Measurements from ENCODE around the gene B4GALT6.

B4GALT6 gene

DNA sequence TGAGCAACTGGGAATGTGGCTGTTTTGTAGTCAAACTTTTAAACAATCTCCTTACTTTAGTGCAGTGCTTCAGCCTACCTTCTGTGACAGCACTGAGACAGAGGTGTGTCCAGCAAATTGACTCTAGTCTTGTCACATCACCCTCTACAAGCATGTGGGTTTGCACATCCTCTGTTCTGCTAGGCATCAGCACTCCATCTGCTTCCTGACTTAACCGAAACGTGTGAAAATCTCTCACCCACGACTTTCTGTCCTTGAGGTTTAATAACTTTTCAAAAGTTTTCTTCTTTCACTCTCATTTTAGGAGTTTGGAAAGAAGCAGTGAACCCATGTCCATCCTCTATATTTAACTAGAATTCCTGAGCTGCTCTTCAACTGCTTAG is 50.1 kb downstream of the B4GALT6 start:
- Mint-ChIP-seq H3K36me3 (no peaks in the 10 kb centered on the region), H3K4me1 (peaks cover 13% of the 10 kb centered on the region), H3K27me3 (peaks cover 28% of the 10 kb centered on the region), H3K9me3 (peaks cover 3% of the 10 kb centered on the region), H3K27ac (no peak overlapping the region), H3K4me3 (no peak overlapping the region)
- no peak for ATAC-seq

DNA sequence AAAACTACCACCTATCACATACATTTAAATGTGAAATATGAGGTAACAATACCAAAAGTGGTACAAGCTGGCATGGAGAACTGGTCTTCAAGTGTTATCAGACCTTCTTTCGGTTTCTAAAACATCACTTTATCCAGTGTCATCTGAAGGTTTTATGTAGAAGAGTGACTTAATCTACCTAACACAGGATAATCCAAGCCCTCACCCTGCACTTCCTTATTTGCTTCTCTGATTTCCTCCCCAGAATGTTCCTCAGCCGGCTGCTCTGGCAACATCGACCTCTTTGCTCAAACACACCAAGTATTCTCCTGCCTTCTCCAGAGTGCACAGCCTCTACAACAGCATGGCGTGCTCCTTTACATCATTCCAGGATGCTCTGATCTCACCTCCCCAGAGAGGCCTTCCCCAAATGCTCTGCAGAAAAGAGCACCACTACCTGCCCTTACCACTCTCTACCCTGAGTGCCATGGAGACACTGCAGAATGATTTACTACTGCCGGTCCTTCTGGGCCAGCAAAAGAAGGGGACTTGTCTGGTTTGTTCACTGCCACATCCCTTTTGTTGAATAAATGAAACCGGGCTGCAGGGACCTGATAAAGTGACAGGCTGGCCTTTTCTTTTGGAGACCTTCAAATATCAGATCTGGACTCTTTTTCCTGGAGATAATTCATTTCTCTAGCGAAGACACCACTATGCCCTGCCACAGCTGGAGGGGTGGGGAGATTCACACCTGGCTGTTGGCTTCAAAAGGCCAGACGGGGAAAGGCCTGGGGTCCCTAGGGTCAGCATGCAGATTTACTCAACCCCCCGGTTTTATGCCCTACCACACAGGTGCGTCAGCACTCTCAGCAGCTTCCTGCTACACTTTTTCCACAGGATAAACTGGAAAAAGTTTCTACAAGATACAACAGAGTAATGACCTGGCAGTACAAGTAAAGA is 50.7 kb downstream of the B4GALT6 start:
- no peaks in the 10 kb centered on the region for H3K36me3 Mint-ChIP-seq
- H3K27ac Mint-ChIP-seq = no peak overlapping the region
- H3K9me3 Mint-ChIP-seq = peaks cover 3% of the 10 kb centered on the region
- peaks cover 13% of the 10 kb centered on the region for H3K4me1 Mint-ChIP-seq
- peak; percentile 27 for ATAC-seq
- H3K4me3 Mint-ChIP-seq = no peak overlapping the region
- H3K27me3 Mint-ChIP-seq = peaks cover 28% of the 10 kb centered on the region

DNA sequence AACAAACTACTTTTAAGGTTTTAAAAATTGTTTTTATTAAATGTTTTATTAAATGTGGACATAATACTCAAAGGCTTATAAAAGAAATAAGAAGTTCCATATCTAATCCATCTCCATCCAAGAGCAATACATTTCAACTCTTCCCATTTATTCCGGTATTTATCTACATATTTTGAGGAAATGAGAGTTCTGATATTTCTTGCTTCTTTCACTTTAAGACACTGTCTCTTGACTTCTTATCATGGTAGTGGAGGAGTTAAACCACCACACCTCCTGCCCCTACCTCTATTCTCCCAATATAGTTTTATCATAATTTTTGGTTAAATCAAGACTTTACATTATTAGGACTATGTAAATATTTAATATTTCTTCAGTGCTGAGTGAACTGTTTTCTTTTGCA is 52.0 kb downstream of the B4GALT6 start:
- ATAC-seq = no peak
- Mint-ChIP-seq H3K9me3 (peaks cover 3% of the 10 kb centered on the region), H3K4me3 (no peak overlapping the region), H3K36me3 (no peaks in the 10 kb centered on the region), H3K27me3 (peaks cover 28% of the 10 kb centered on the region), H3K4me1 (peaks cover 13% of the 10 kb centered on the region), H3K27ac (no peak overlapping the region)

DNA sequence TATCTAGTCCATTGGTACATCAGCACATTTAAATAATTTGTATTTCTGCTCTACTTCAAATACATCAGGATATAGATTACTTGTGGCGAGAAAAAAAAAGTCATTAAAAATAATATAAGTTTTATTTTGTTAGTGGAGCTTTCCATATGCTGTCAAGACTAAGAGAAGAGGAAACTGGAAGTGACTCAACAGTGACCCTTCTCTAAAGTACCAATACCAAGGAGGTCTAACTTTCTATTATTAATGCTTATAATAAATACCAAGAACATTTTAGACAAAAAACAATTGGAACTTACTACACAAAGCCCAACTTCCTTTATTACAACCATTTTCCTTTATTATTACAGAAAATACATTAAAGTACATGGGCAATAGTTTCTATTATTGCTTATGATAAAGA is 52.9 kb downstream of the B4GALT6 start:
- no peak overlapping the region for H3K27ac Mint-ChIP-seq
- peaks cover 28% of the 10 kb centered on the region for H3K27me3 Mint-ChIP-seq
- no peak for ATAC-seq
- H3K4me1 Mint-ChIP-seq = peaks cover 13% of the 10 kb centered on the region
- no peak overlapping the region for H3K4me3 Mint-ChIP-seq
- H3K36me3 Mint-ChIP-seq = no peaks in the 10 kb centered on the region
- H3K9me3 Mint-ChIP-seq = peaks cover 3% of the 10 kb centered on the region

DNA sequence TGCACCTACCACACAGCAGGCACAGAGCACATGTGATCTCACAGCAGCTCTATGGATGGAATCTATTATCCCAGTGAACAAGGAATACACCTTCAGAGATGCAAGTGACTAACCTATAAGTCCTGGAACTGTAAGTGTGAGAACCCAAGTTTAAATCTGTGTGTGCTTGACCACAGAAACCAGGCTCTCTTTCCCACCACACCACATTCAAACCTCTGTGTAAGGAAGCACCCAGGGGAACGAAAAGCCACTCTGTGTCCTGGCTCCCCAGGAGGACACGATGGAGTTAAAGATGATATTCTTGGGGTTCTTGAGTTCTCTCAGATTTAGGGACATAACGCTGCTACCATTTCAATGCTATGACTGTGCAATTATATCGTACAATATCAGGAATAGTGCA is 53.8 kb downstream of the B4GALT6 start:
- Mint-ChIP-seq H3K27ac (no peak overlapping the region), H3K36me3 (no peaks in the 10 kb centered on the region), H3K27me3 (peaks cover 26% of the 10 kb centered on the region), H3K9me3 (peaks cover 3% of the 10 kb centered on the region), H3K4me1 (peaks cover 13% of the 10 kb centered on the region), H3K4me3 (no peak overlapping the region)
- ATAC-seq = no peak

DNA sequence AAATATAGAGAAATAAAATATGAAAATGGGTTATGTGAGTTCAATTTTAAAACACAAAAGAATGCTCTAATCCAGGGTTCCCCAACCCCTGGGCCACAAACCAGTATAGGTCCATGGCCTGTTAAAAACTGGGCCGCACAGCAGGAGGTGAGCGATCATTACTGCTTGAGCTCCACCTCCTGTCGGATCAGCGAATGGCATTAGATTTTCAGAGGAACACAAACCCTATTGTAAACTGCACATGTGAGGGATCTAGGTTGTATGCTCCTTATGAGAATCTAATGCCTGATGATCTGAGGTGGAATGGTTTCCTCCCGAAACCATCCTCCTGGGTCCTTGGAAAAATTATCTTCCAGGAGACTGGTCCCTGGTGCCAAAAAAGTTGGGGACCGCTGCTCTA is 58.0 kb downstream of the B4GALT6 start:
- ATAC-seq = no peak
- peaks cover 3% of the 10 kb centered on the region for H3K9me3 Mint-ChIP-seq
- peaks cover 7% of the 10 kb centered on the region for H3K4me1 Mint-ChIP-seq
- no peaks in the 10 kb centered on the region for H3K27me3 Mint-ChIP-seq
- no peaks in the 10 kb centered on the region for H3K36me3 Mint-ChIP-seq
- H3K4me3 Mint-ChIP-seq = no peak overlapping the region
- no peak overlapping the region for H3K27ac Mint-ChIP-seq

DNA sequence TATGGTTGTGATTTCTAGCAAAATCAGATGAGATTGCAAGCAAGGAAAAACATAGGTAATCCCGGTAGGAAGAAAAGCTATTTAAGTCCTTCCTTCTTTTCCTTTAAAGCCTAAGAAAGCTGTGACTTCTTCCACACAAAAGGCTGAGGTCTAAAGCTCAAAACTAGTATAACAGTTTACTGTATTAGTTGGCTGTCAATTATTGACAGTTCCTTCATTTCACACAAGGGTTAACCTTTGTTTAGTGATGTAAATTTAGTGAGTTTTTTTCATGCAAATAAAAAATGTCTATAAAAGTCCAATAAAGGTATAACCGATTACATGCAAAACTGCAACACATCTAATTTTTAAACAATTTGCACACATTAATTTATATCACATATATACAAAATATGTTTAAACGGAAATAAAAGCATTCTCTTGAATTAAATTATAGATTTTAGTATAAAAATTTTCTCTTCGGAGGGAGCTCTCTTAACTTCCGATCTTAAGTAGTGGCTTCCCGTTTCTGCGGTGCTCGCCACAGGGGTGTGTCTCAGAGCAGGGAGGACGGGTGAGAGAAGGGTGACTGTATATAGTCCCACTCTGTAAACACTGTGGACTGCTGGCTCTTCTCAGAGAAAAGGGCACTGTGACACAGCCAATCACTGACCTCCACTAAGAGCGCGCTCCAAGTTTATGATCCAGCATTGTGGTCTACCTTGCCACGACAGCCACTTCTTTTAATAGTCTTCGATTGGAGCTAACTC is 59.3 kb downstream of the B4GALT6 start:
- H3K36me3 Mint-ChIP-seq = no peaks in the 10 kb centered on the region
- no peak overlapping the region for H3K27ac Mint-ChIP-seq

DNA sequence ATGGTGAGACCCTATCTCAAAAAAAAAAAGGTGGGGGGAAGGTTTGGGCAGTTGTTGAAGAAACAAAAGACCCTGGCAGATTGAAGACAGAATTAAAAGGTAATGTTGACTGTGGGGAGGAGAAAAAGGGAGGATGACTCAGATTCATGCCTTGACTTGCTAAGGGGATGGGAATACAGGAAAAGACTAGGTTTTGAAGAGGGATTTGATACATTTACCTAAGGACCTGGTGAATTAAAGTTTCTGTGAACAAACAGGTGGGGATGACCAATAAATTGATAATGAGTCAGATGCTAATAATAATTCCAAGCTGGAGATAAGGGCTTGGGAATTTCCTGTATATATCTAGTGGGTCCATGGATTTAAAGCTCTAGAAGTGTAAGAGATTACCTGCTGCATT is 65.1 kb downstream of the B4GALT6 start:
- no peak for ATAC-seq
- peaks cover 6% of the 10 kb centered on the region for H3K4me1 Mint-ChIP-seq
- H3K9me3 Mint-ChIP-seq = no peaks in the 10 kb centered on the region
- no peaks in the 10 kb centered on the region for H3K36me3 Mint-ChIP-seq
- H3K27me3 Mint-ChIP-seq = peaks cover 11% of the 10 kb centered on the region
- H3K4me3 Mint-ChIP-seq = no peak overlapping the region
- H3K27ac Mint-ChIP-seq = no peak overlapping the region

More for the DNA sequence above, 59.3 kb downstream of the B4GALT6 start:
- no peaks in the 10 kb centered on the region for H3K27me3 Mint-ChIP-seq
- H3K9me3 Mint-ChIP-seq = peaks cover 3% of the 10 kb centered on the region
- ATAC-seq = no peak
- peaks cover 6% of the 10 kb centered on the region for H3K4me1 Mint-ChIP-seq
- H3K4me3 Mint-ChIP-seq = no peak overlapping the region

DNA sequence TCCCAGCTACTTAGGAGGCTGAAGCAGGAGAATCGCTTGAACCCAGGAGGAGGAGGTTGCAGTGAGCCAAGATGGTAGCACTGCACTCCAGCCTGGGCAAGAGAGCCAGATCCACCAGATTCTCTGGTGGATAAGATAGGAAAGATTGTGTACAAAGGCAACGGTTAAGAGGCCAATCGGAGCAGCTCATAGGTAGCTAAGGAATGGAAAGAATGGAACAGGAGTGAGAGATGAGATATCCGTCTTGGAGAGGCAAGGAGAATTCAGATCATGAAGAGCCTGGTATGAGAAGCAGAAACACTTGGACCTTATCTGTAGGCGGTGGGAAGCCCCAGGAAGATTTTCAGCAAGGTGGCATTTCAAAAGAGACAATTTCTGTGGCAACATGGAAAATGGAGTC is 65.6 kb downstream of the B4GALT6 start:
- H3K36me3 Mint-ChIP-seq = no peaks in the 10 kb centered on the region
- H3K4me1 Mint-ChIP-seq = peaks cover 6% of the 10 kb centered on the region
- peaks cover 16% of the 10 kb centered on the region for H3K27me3 Mint-ChIP-seq
- H3K9me3 Mint-ChIP-seq = peaks cover 1% of the 10 kb centered on the region
- ATAC-seq = no peak
- no peak overlapping the region for H3K27ac Mint-ChIP-seq
- no peak overlapping the region for H3K4me3 Mint-ChIP-seq

DNA sequence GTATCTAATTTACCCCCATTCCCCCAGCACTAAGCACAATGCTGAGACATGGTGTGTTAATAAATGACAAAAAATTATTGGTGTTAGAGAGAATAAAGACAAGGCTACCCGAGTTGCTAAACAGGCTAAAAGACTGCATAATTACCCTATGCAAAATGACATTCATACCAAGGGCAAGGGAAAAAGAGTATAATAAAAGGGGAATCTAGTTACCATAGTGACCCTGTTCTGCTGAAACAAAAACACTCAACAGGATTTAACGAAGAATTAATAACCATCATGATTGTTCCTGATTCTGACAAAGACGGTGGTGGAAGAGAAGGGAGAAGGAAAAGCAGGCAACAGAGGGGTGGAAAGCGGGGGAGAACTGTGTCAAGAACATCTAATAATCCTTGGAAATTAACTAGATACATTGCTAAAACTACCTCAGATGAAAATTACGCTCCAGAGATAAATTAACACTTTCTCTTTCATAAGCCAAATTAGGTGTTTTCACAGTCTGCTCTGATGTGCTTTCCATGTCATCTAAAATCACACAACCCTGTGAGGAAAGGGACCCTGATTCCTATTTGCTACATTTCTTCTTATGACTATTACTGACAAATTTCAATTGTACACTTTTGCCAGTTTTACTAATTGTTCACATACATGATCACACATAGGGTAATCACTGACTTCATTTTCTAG is 67.2 kb downstream of the B4GALT6 start:
- Mint-ChIP-seq H3K36me3 (no peaks in the 10 kb centered on the region), H3K27ac (peak overlapping the region; percentile 12), H3K27me3 (peaks cover 20% of the 10 kb centered on the region)

DNA sequence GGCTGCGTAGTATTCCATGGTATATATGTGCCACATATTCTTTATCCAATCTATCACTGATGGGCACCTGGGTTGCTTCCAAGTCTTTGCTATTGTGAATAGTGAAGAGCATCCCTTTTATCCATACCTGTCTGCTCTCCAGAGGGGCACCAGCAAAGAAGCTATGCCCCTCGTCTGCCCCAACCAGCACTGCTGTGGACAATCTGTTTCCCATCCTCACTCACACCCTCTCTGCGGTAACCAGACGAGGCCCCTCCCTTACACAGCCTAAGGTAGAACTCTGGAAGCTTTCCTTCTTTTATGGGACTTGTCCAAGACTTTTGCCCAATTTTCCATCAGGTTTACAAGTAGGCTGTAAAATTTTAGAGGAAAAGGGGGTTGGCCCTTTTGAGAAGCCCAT is 67.8 kb downstream of the B4GALT6 start:
- H3K4me1 Mint-ChIP-seq = peaks cover 6% of the 10 kb centered on the region
- no peak overlapping the region for H3K4me3 Mint-ChIP-seq
- peak; percentile 44 for ATAC-seq
- no peaks in the 10 kb centered on the region for H3K36me3 Mint-ChIP-seq
- peaks cover 20% of the 10 kb centered on the region for H3K27me3 Mint-ChIP-seq
- peak overlapping the region; percentile 12 for H3K27ac Mint-ChIP-seq
- peaks cover 3% of the 10 kb centered on the region for H3K9me3 Mint-ChIP-seq

More for the DNA sequence above, 67.2 kb downstream of the B4GALT6 start:
- ATAC-seq = no peak
- Mint-ChIP-seq H3K4me1 (peaks cover 6% of the 10 kb centered on the region), H3K9me3 (peaks cover 3% of the 10 kb centered on the region), H3K4me3 (peak overlapping the region; percentile 19)

DNA sequence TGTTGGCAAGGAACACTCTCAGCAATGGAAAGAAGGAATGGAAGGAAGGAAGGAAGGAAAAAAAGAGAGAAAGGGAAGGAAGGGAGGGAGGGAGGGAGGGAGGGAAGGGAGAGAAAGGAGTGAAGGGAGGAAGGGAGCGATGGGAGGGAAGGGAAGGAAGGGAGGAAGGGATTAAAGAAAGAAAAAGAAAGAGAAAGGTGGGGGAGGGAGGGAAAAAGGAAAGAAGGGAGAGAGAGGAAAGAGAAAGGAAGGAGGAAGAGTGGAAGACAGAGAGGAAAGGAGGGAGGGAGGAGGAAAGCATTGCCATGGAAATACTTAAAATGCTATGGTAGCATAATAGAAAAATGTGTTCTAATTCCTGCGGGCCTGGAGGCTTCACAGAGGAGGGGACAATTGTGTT is 70.3 kb downstream of the B4GALT6 start:
- Mint-ChIP-seq H3K27ac (no peak overlapping the region), H3K27me3 (peaks cover 18% of the 10 kb centered on the region), H3K9me3 (peaks cover 3% of the 10 kb centered on the region), H3K36me3 (no peaks in the 10 kb centered on the region), H3K4me3 (no peak overlapping the region), H3K4me1 (peaks cover 6% of the 10 kb centered on the region)
- ATAC-seq = no peak

DNA sequence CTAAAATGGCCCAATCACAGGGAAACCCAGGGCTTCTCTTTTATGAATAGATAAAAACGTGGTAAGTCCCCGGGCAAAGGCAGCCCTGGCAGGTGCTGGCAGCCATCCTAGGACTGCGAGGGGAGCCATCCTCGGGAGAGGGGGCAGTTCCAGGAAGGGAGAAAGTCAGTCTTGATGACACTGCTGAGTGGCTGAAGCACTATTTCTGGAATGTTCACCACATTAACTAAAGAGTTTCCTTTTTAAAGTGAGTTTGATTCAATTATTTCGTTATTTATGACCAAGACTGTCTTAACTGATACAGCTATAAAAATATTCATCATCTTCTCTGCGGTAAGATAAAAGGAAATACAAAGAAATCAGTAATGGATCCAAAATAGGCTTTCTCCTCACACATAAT is 72.3 kb downstream of the B4GALT6 start:
- no peak overlapping the region for H3K27ac Mint-ChIP-seq
- H3K27me3 Mint-ChIP-seq = peaks cover 11% of the 10 kb centered on the region

DNA sequence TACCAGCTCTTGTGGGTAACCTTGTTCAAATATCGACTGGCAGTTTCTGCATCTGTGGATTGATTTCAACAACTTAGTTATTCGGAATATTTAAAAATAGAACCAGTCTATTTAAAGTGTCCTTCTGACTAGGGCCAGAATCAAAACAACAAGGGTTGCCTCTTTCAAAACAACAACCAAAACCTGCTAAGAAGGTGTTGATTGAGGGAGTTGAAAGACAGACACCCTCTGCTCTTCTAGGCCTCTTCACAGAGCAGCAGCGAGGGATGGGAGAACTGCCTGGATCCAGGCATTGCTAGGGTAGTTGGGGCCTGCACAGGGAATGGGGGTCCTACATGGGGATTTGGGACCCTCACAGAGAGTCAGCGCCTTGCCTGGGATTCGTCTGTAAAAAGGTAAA is 72.9 kb downstream of the B4GALT6 start:
- H3K27me3 Mint-ChIP-seq = peaks cover 11% of the 10 kb centered on the region
- no peaks in the 10 kb centered on the region for H3K4me1 Mint-ChIP-seq
- H3K4me3 Mint-ChIP-seq = no peak overlapping the region
- H3K9me3 Mint-ChIP-seq = peaks cover 3% of the 10 kb centered on the region
- ATAC-seq = no peak
- no peak overlapping the region for H3K27ac Mint-ChIP-seq
- no peaks in the 10 kb centered on the region for H3K36me3 Mint-ChIP-seq

More for the DNA sequence above, 72.3 kb downstream of the B4GALT6 start:
- ATAC-seq = no peak
- Mint-ChIP-seq H3K9me3 (peaks cover 3% of the 10 kb centered on the region), H3K4me3 (no peak overlapping the region), H3K36me3 (no peaks in the 10 kb centered on the region), H3K4me1 (peaks cover 3% of the 10 kb centered on the region)
